ENCODE results near the gene XPNPEP3. TPM values are rescaled to one million over a fixed set of nuclear protein-coding genes. Genes with fewer than 3 reads are reported as not detected.
A peak's percentile ranks its signal among the peaks of the same experiment; 100 is the strongest.
"Not testable (repeated sequence)": the region's sequence is repeated elsewhere in the genome, so short reads cannot be mapped to it uniquely, and the experiment has no call there.

XPNPEP3 gene
- total RNA-seq, 1 experiment from 2014 or later = 17.5 TPM

DNA sequence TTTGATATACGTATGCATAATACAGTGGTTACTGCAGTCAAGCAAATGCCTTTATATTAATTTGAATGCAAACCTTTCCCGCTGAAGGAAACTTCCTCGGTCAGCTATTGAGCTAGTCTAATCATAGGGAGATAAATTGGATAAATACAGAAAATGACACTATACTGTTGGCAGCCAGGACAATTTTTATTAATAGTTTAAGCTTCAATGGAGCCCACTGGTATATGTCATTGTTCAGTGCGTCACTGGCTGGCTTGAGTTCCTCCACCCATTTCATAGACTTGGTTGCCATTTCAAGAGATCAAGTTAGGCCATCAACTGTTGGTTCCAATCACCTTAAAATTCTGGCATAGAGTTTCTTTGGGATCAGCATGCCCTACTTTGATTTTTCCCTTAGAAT is 37.5 kb downstream of the XPNPEP3 start:
- Histone ChIP-seq H3K9ac (ENCODE audit: low read length) (no peak overlapping the region), H3K79me2 (ENCODE audit: low read length) (no peaks in the 10 kb centered on the region), H4K20me1 (ENCODE audit: insufficient read depth, low read depth, low read length) (no peaks in the 10 kb centered on the region), H3K4me3 (ENCODE audit: low read length) (no peak overlapping the region), H2AFZ (ENCODE audit: low read length) (no peak overlapping the region), H3K4me2 (ENCODE audit: low read depth, low read length, poor library complexity, severe bottlenecking) (no peak overlapping the region), H3K27me3 (ENCODE audit: low read length) (no peaks in the 10 kb centered on the region), H3K9me3 (ENCODE audit: low read length) (no peaks in the 10 kb centered on the region), H3K27ac (ENCODE audit: low read length) (no peak overlapping the region), H3K36me3 (ENCODE audit: insufficient read depth, low read length) (no peaks in the 10 kb centered on the region), H3K4me1 (ENCODE audit: low read length) (peaks cover 7% of the 10 kb centered on the region), H3K9me2 (replicated peaks; ENCODE audit: insufficient read depth, low read length) (no peaks in the 10 kb centered on the region)
- DNase-seq = no peak

DNA sequence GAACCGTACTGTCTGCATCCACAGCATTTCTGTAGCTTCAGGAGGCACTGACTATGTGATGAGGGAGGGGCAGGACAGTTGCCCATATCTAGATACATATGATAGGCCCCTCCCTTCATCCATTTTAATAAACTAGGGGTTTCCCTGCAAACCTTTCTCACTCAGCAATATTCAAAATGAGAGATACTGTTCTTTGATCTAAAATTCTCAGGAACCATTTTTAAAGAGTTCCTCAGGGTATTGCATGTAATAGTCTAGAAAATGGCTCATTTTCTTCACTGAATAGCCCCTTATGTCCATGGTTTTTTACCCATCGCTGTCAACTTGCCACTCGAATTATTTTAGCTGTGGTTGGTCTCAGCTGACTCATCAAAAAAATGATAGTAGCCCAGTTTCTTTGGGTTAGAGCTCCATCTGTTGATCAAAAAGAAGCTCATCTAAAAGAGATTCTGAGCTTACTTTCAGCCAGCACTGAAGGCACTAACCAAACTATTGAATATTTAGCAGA is 42.0 kb downstream of the XPNPEP3 start:
- Histone ChIP-seq H2AFZ (ENCODE audit: low read length) (no peak overlapping the region; the same call in 1 of the 2 replicates), H3K9ac (ENCODE audit: low read length) (peak overlapping the region; percentile 23; the same call in 1 of the 2 replicates), H3K9me2 (replicated peaks; ENCODE audit: insufficient read depth, low read length) (no peaks in the 10 kb centered on the region), H3K4me3 (ENCODE audit: low read length) (peak overlapping the region; percentile 27; the same call in 1 of the 2 replicates), H3K36me3 (ENCODE audit: insufficient read depth, low read length) (no peaks in the 10 kb centered on the region), H3K9me3 (ENCODE audit: low read length) (no peaks in the 10 kb centered on the region), H3K27me3 (ENCODE audit: low read length) (no peaks in the 10 kb centered on the region), H3K79me2 (ENCODE audit: low read length) (no peaks in the 10 kb centered on the region), H4K20me1 (ENCODE audit: insufficient read depth, low read depth, low read length) (no peaks in the 10 kb centered on the region), H3K27ac (ENCODE audit: low read length) (peak overlapping the region; percentile 4; the same call in 1 of the 2 replicates), H3K4me1 (ENCODE audit: low read length) (peaks cover 7% of the 10 kb centered on the region), H3K4me2 (ENCODE audit: low read depth, low read length, poor library complexity, severe bottlenecking) (peak overlapping the region; percentile 52)
- DNase-seq = peak; percentile 89

GRCh38 chr22:40904101-40904500 is 47.2 kb downstream of the XPNPEP3 start:
- no peak overlapping the region for H2AFZ ChIP-seq (ENCODE audit: low read length)
- H3K9ac ChIP-seq (ENCODE audit: low read length) = no peak overlapping the region

DNA sequence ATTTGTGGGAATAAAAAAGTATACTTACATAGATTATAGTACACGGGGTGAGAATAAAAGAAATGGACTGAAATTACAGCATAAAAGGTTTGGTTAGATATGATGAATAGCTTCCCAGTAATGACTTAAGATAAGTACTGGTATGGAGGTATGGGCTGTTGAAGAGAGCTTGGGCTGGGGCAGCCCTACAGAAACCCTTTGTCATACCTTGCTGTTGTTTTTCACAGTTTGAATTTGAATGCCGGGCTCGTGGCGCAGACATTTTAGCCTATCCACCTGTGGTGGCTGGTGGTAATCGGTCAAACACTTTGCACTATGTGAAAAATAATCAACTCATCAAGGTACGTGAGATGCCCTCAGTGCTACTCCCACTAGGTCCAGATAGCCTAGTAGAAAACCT is 51.9 kb downstream of the XPNPEP3 start:
- H3K4me2 ChIP-seq (ENCODE audit: low read depth, low read length, poor library complexity, severe bottlenecking) = no peak overlapping the region
- H3K36me3 ChIP-seq (ENCODE audit: insufficient read depth, low read length) = no peaks in the 10 kb centered on the region
- H3K4me1 ChIP-seq (ENCODE audit: low read length) = no peaks in the 10 kb centered on the region
- no peaks in the 10 kb centered on the region for H3K79me2 ChIP-seq (ENCODE audit: low read length)
- no peaks in the 10 kb centered on the region for H4K20me1 ChIP-seq (ENCODE audit: insufficient read depth, low read depth, low read length)
- H3K9ac ChIP-seq (ENCODE audit: low read length) = no peak overlapping the region
- H3K4me3 ChIP-seq (ENCODE audit: low read length) = no peak overlapping the region
- no peak for DNase-seq
- no peaks in the 10 kb centered on the region for H3K27me3 ChIP-seq (ENCODE audit: low read length)
- no peaks in the 10 kb centered on the region for H3K9me2 ChIP-seq (replicated peaks; ENCODE audit: insufficient read depth, low read length)
- H3K9me3 ChIP-seq (ENCODE audit: low read length) = no peaks in the 10 kb centered on the region
- H2AFZ ChIP-seq (ENCODE audit: low read length) = no peak overlapping the region
- no peak overlapping the region for H3K27ac ChIP-seq (ENCODE audit: low read length)

More at GRCh38 chr22:40904101-40904500, 47.2 kb downstream of the XPNPEP3 start:
- Histone ChIP-seq H3K9me3 (ENCODE audit: low read length) (no peaks in the 10 kb centered on the region), H3K9me2 (replicated peaks; ENCODE audit: insufficient read depth, low read length) (no peaks in the 10 kb centered on the region), H3K4me2 (ENCODE audit: low read depth, low read length, poor library complexity, severe bottlenecking) (no peak overlapping the region), H3K36me3 (ENCODE audit: insufficient read depth, low read length) (no peaks in the 10 kb centered on the region), H3K4me3 (ENCODE audit: low read length) (no peak overlapping the region), H3K4me1 (ENCODE audit: low read length) (no peaks in the 10 kb centered on the region), H3K27me3 (ENCODE audit: low read length) (no peaks in the 10 kb centered on the region), H3K79me2 (ENCODE audit: low read length) (no peaks in the 10 kb centered on the region), H4K20me1 (ENCODE audit: insufficient read depth, low read depth, low read length) (no peaks in the 10 kb centered on the region), H3K27ac (ENCODE audit: low read length) (no peak overlapping the region)
- DNase-seq = no peak

DNA sequence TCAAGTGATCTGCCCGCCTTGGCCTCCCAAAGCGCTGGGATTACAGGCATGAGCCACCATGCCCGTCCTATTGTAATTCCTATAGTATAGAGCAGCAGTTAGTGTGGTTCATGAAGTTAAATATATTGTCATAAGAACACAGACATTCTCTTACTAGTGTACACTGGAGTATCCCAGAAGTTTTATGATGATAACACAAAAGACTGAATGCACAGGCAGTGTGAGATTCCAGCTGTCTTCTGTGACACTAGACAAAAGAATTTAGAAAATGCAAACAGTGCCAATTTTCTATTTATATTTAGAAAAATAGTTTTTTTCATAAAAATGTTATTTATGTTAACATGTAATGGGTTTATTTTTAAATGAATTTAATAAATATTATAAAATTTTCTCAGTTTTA is 54.8 kb downstream of the XPNPEP3 start:
- H3K27ac ChIP-seq (ENCODE audit: low read length) = no peak overlapping the region
- H3K9ac ChIP-seq (ENCODE audit: low read length) = no peak overlapping the region
- peaks cover 8% of the 10 kb centered on the region; the same call in 1 of the 2 replicates for H3K36me3 ChIP-seq (ENCODE audit: insufficient read depth, low read length)
- H3K79me2 ChIP-seq (ENCODE audit: low read length) = no peaks in the 10 kb centered on the region
- no peak overlapping the region for H2AFZ ChIP-seq (ENCODE audit: low read length)
- no peaks in the 10 kb centered on the region for H3K9me3 ChIP-seq (ENCODE audit: low read length)
- no peak for DNase-seq
- H3K4me1 ChIP-seq (ENCODE audit: low read length) = no peaks in the 10 kb centered on the region
- no peaks in the 10 kb centered on the region for H4K20me1 ChIP-seq (ENCODE audit: insufficient read depth, low read depth, low read length)
- no peak overlapping the region for H3K4me3 ChIP-seq (ENCODE audit: low read length)
- H3K27me3 ChIP-seq (ENCODE audit: low read length) = no peaks in the 10 kb centered on the region
- no peak overlapping the region for H3K4me2 ChIP-seq (ENCODE audit: low read depth, low read length, poor library complexity, severe bottlenecking)
- no peaks in the 10 kb centered on the region for H3K9me2 ChIP-seq (replicated peaks; ENCODE audit: insufficient read depth, low read length)

DNA sequence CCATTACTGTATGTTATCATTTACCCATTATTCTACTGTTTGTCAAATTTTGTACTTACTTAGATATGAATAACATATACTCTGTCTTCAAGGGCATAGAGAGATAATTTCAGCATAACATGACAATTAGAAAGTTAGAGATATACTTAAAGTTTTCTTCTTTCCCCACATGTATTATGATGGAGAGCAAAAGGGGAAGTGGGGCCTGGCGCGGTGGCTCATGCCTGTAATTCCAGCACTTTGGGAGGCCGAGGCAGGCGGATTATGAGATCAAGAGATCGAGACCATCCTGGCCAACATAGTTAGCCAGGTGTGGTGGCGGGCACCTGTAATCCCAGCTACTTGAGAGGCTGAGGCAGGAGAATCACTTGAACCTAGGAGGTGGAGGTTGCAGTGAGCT is 56.0 kb downstream of the XPNPEP3 start:
- H3K4me3 ChIP-seq (ENCODE audit: low read length); H3K36me3 ChIP-seq (ENCODE audit: insufficient read depth, low read length); H3K27ac ChIP-seq (ENCODE audit: low read length): not testable (repeated sequence)

GRCh38 chr22:40919446-40919845 is 62.5 kb downstream of the XPNPEP3 start:
- no peaks in the 10 kb centered on the region for H3K27me3 ChIP-seq (ENCODE audit: low read length)

More for the DNA sequence above, 56.0 kb downstream of the XPNPEP3 start:
- not testable (repeated sequence) for H3K79me2 ChIP-seq (ENCODE audit: low read length); H3K27me3 ChIP-seq (ENCODE audit: low read length); H3K9ac ChIP-seq (ENCODE audit: low read length); DNase-seq; H3K4me1 ChIP-seq (ENCODE audit: low read length); H2AFZ ChIP-seq (ENCODE audit: low read length); H3K9me3 ChIP-seq (ENCODE audit: low read length); H4K20me1 ChIP-seq (ENCODE audit: insufficient read depth, low read depth, low read length); H3K4me2 ChIP-seq (ENCODE audit: low read depth, low read length, poor library complexity, severe bottlenecking); H3K9me2 ChIP-seq (replicated peaks; ENCODE audit: insufficient read depth, low read length)

GRCh38 chr22:40920526-40920925 is 63.6 kb downstream of the XPNPEP3 start:
- H3K36me3 ChIP-seq (ENCODE audit: insufficient read depth, low read length) = peaks cover 9% of the 10 kb centered on the region; the same call in 1 of the 2 replicates
- H3K4me3 ChIP-seq (ENCODE audit: low read length) = no peak overlapping the region
- H3K79me2 ChIP-seq (ENCODE audit: low read length) = no peaks in the 10 kb centered on the region
- H4K20me1 ChIP-seq (ENCODE audit: insufficient read depth, low read depth, low read length) = no peaks in the 10 kb centered on the region
- no peak overlapping the region for H3K9ac ChIP-seq (ENCODE audit: low read length)
- no peak overlapping the region for H3K4me2 ChIP-seq (ENCODE audit: low read depth, low read length, poor library complexity, severe bottlenecking)
- H3K9me2 ChIP-seq (replicated peaks; ENCODE audit: insufficient read depth, low read length) = no peaks in the 10 kb centered on the region
- H3K27me3 ChIP-seq (ENCODE audit: low read length) = no peaks in the 10 kb centered on the region
- H3K9me3 ChIP-seq (ENCODE audit: low read length) = no peaks in the 10 kb centered on the region
- no peaks in the 10 kb centered on the region for H3K4me1 ChIP-seq (ENCODE audit: low read length)
- no peak overlapping the region for H2AFZ ChIP-seq (ENCODE audit: low read length)
- no peak for DNase-seq
- no peak overlapping the region for H3K27ac ChIP-seq (ENCODE audit: low read length)

More at GRCh38 chr22:40919446-40919845, 62.5 kb downstream of the XPNPEP3 start:
- DNase-seq = no peak
- H3K9me2 ChIP-seq (replicated peaks; ENCODE audit: insufficient read depth, low read length) = no peaks in the 10 kb centered on the region
- H3K4me3 ChIP-seq (ENCODE audit: low read length) = no peak overlapping the region
- H4K20me1 ChIP-seq (ENCODE audit: insufficient read depth, low read depth, low read length) = no peaks in the 10 kb centered on the region
- H3K9me3 ChIP-seq (ENCODE audit: low read length) = no peaks in the 10 kb centered on the region
- no peak overlapping the region for H3K27ac ChIP-seq (ENCODE audit: low read length)
- H3K9ac ChIP-seq (ENCODE audit: low read length) = no peak overlapping the region
- no peaks in the 10 kb centered on the region for H3K4me1 ChIP-seq (ENCODE audit: low read length)
- peaks cover 10% of the 10 kb centered on the region; the same call in 1 of the 2 replicates for H3K36me3 ChIP-seq (ENCODE audit: insufficient read depth, low read length)
- H3K4me2 ChIP-seq (ENCODE audit: low read depth, low read length, poor library complexity, severe bottlenecking) = no peak overlapping the region
- H3K79me2 ChIP-seq (ENCODE audit: low read length) = no peaks in the 10 kb centered on the region
- no peak overlapping the region for H2AFZ ChIP-seq (ENCODE audit: low read length)

Data from Karpas-422 (cell line).